ENCODE measurements around the gene MAD2L2.

- no peak for TF ChIP-seq CTCF (IDR thresholded peaks at IDR 0.05; ENCODE audit: low read depth, low read length)
- no peak for TF ChIP-seq EZH2phosphoT487 (IDR thresholded peaks at IDR 0.05; ENCODE audit: low read depth)
Measured at GRCh38 chr1:11626551-11626950, 54.4 kb downstream of the MAD2L2 start.

Data from OCI-LY3 (cell line).